Astrocyte of the spinal cord (primary cell): Measurements from ENCODE around the gene LCN12.

ENCODE experiments used
- DNase-seq: peaks from one replicate; pipeline ENCODE4 v3.0.0; 2011; ENCODE audit warnings: low read depth, low spot score
- H3K4me3 ChIP-seq: 2 replicates; pipeline ENCODE4 v1.5.1; 2011; ENCODE audit warnings: low read depth, mild to moderate bottlenecking, low read length, moderate library complexity
- CTCF ChIP-seq: IDR thresholded peaks from 2 replicates; pipeline ENCODE4 v1.5.1; 2012; ENCODE audit warnings: low read depth, mild to moderate bottlenecking, low read length, inconsistent platforms
- in situ Hi-C: cut with HindIII; loops from 2 replicates; pipeline ENCODE4 v1.10.0; 2017; ENCODE audit warnings: low sequenced_read_pairs

Gene LCN12

GRCh38 chr9:136978073-136978864 lies 26.2 kb downstream of the LCN12 start:
- peak overlapping the region; percentile 45 for H3K4me3 ChIP-seq
- no peak for TF ChIP-seq CTCF
- DNase-seq, result peak; percentile 49
- in situ Hi-C loops, result no loop called here

- no peak for DNase-seq
- in situ Hi-C loops, result no loop called here
- H3K4me3 ChIP-seq, result no peak overlapping the region
- no peak for TF ChIP-seq CTCF
These were observed 26.9 kb downstream of the LCN12 start for GRCh38 chr9:136978865-136979544.

- TF ChIP-seq CTCF, result no peak
- DNase-seq, result no peak
- in situ Hi-C loops, result no loop called here
- no peak overlapping the region for H3K4me3 ChIP-seq
These were observed 27.9 kb downstream of the LCN12 start for GRCh38 chr9:136979769-136980587.

- in situ Hi-C loops, result no loop called here
- no peak overlapping the region for H3K4me3 ChIP-seq
- DNase-seq, result no peak
- no peak for TF ChIP-seq CTCF
These were observed 28.8 kb downstream of the LCN12 start for GRCh38 chr9:136980669-136981478.

- TF ChIP-seq CTCF, result no peak
- H3K4me3 ChIP-seq, result no peak overlapping the region
- DNase-seq, result no peak
- in situ Hi-C loops, result no loop called here
These were observed 29.6 kb downstream of the LCN12 start for GRCh38 chr9:136981588-136982231.
